ENCODE measurements around the gene SLIT3. TPM values are rescaled to one million over a fixed set of nuclear protein-coding genes. Genes with fewer than 3 reads are reported as not detected.

The SLIT3 gene
- total RNA-seq, 2 donors from 2014 or later: 6.6 to 6.7 TPM

- DNase-seq (no peak), ATAC-seq (no peak)
- intact Hi-C loops (cut with DNase I): no loop called here
- H3K27me3 ChIP-seq: no peaks in the 10 kb centered on the region
- TF ChIP-seq CTCF (IDR thresholded peaks at IDR 0.05): no peak
- no peak for TF ChIP-seq POLR2A (IDR thresholded peaks at IDR 0.05)
- H3K4me1 ChIP-seq: no peaks in the 10 kb centered on the region
- H3K27ac ChIP-seq: no peak overlapping the region
- H3K36me3 ChIP-seq (replicated peaks in 1 of 2; ENCODE audit: insufficient read depth in 1 of 2, low read depth in 2 of 2): no peaks in the 10 kb centered on the region
- H3K9me3 ChIP-seq: no peaks in the 10 kb centered on the region
- no peak overlapping the region for H3K4me3 ChIP-seq
- WGBS, 2 donors: 80 to 85% methylated on average over 7 of the region's 7 CpGs
Measured at GRCh38 chr5:168950241-168950951, 350.5 kb downstream of the SLIT3 start.

- DNase-seq: no peak
- 73 to 77% methylated on average over 2 to 3 of the region's 3 CpGs for whole genome bisulfite sequencing, 2 donors
- no peak overlapping the region for H3K27ac ChIP-seq
- intact Hi-C loops (cut with DNase I): no loop called here
- no peak for TF ChIP-seq CTCF (IDR thresholded peaks at IDR 0.05)
- no peak for TF ChIP-seq POLR2A (IDR thresholded peaks at IDR 0.05)
- ATAC-seq: no peak
- no peak overlapping the region for H3K4me3 ChIP-seq
- H3K36me3 ChIP-seq (replicated peaks in 1 of 2; ENCODE audit: insufficient read depth in 1 of 2, low read depth in 2 of 2): no peaks in the 10 kb centered on the region
- no peaks in the 10 kb centered on the region for H3K9me3 ChIP-seq
- no peaks in the 10 kb centered on the region for H3K4me1 ChIP-seq
- no peaks in the 10 kb centered on the region for H3K27me3 ChIP-seq
Measured at GRCh38 chr5:168948746-168949145, 352.2 kb downstream of the SLIT3 start.

GRCh38 chr5:168947212-168947868, 353.6 kb downstream of the SLIT3 start:
- peak; percentile 35 to 56 (median 39) for DNase-seq
- Histone ChIP-seq H3K27ac (no peak overlapping the region), H3K9me3 (no peaks in the 10 kb centered on the region), H3K27me3 (no peaks in the 10 kb centered on the region), H3K4me3 (no peak overlapping the region), H3K4me1 (no peaks in the 10 kb centered on the region), H3K36me3 (replicated peaks in 1 of 2; ENCODE audit: insufficient read depth in 1 of 2, low read depth in 2 of 2) (no peaks in the 10 kb centered on the region)
- TF ChIP-seq POLR2A (IDR thresholded peaks at IDR 0.05): no peak
- TF ChIP-seq CTCF (IDR thresholded peaks at IDR 0.05): peak; percentile 14 to 67 (median 51)
- intact Hi-C loops (cut with DNase I): no loop called here
- 35 to 59% methylated on average over 4 to 5 of the region's 5 CpGs for WGBS, 2 donors
- peak; percentile 50 for ATAC-seq

- Histone ChIP-seq H3K27me3 (no peaks in the 10 kb centered on the region), H3K27ac (no peak overlapping the region), H3K9me3 (no peaks in the 10 kb centered on the region), H3K36me3 (replicated peaks in 1 of 2; ENCODE audit: insufficient read depth in 1 of 2, low read depth in 2 of 2) (no peaks in the 10 kb centered on the region), H3K4me3 (no peak overlapping the region), H3K4me1 (no peaks in the 10 kb centered on the region)
- ATAC-seq: no peak
- 86 to 88% methylated on average over 6 of the region's 6 CpGs for WGBS, 2 donors
- no peak for DNase-seq
- no peak for TF ChIP-seq POLR2A (IDR thresholded peaks at IDR 0.05)
- TF ChIP-seq CTCF (IDR thresholded peaks at IDR 0.05): no peak
- intact Hi-C loops (cut with DNase I): no loop called here
Measured at GRCh38 chr5:168946363-168946762, 354.6 kb downstream of the SLIT3 start.
